IMR-90 (cell line): ENCODE measurements around the gene RNASEH2B.

Experiments
- BHLHE40 ChIP-seq: fragments of 150-350 bp; IDR thresholded peaks from 2 replicates; pipeline ENCODE4 v1.6.1; 2016; ENCODE audit warnings: mild to moderate bottlenecking, low read depth, low read length
- CEBPB ChIP-seq: IDR thresholded peaks from 2 replicates; pipeline ENCODE4 v1.6.1; 2012; ENCODE audit warnings: low read depth, low read length, improper control_type of control experiment
- MXI1 ChIP-seq: IDR thresholded peaks from 2 replicates; pipeline ENCODE4 v1.6.1; 2012; ENCODE audit warnings: low read depth, mild to moderate bottlenecking, low read length, moderate library complexity, borderline replicate concordance
- NFE2L2 ChIP-seq: fragments of 150-350 bp; IDR thresholded peaks from 2 replicates; pipeline ENCODE4 v1.6.1; 2016; ENCODE audit warnings: low read depth, mild to moderate bottlenecking, low read length
- POLR2A ChIP-seq: IDR thresholded peaks from 2 replicates; pipeline ENCODE4 v1.6.1; 2012; ENCODE audit warnings: mild to moderate bottlenecking, low read depth, low read length
- RAD21 ChIP-seq: IDR thresholded peaks from 2 replicates; pipeline ENCODE4 v1.6.1; 2012; ENCODE audit warnings: low read length, improper control_type of control experiment
- RFX5 ChIP-seq: IDR thresholded peaks from 2 replicates; pipeline ENCODE4 v1.8.0; 2012; ENCODE audit warnings: low read depth, mild to moderate bottlenecking, low read length, moderate library complexity
- SMC3 ChIP-seq: fragments of 150-350 bp; IDR thresholded peaks from 2 replicates; pipeline ENCODE4 v1.6.1; 2016; ENCODE audit warnings: low read depth, mild to moderate bottlenecking, antibody characterized with exemption, low read length, moderate library complexity
- TF ChIP-seq, protein P1 (sequence below): fragments of 150-350 bp; IDR thresholded peaks from 2 replicates; pipeline ENCODE4 v1.6.1; 2017; ENCODE audit warnings: mild to moderate bottlenecking, antibody characterized with exemption, low read length, low read depth
- TF ChIP-seq, protein P2 (sequence below): conservative IDR thresholded peaks from 2 replicates; pipeline ENCODE4 v1.5.1; 2012; ENCODE audit warnings: mild to moderate bottlenecking, low read depth, low read length, improper control_type of control experiment

DNA sequence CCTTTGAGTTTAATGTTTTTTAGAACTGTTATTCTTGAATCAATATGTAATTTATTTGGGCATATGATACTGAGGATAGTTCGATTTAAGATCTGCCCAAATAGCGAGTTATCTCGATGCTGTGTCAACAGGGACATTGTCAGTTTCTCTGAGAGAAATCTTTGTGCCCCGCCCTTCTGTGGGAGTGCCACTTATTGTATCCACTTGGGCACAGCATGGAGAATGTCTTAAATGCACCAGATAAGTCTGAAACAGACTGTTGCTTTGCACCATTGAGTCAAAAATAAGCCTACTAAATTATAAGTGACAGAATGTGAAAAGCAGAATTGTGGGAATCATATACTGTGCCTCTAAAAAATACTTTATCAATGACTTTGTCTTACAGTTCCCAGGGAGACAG, 45.6 kb downstream of the RNASEH2B start:
- TF ChIP-seq, protein P1, sequence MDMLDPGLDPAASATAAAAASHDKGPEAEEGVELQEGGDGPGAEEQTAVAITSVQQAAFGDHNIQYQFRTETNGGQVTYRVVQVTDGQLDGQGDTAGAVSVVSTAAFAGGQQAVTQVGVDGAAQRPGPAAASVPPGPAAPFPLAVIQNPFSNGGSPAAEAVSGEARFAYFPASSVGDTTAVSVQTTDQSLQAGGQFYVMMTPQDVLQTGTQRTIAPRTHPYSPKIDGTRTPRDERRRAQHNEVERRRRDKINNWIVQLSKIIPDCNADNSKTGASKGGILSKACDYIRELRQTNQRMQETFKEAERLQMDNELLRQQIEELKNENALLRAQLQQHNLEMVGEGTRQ: no peak
- TF ChIP-seq, protein P2, sequence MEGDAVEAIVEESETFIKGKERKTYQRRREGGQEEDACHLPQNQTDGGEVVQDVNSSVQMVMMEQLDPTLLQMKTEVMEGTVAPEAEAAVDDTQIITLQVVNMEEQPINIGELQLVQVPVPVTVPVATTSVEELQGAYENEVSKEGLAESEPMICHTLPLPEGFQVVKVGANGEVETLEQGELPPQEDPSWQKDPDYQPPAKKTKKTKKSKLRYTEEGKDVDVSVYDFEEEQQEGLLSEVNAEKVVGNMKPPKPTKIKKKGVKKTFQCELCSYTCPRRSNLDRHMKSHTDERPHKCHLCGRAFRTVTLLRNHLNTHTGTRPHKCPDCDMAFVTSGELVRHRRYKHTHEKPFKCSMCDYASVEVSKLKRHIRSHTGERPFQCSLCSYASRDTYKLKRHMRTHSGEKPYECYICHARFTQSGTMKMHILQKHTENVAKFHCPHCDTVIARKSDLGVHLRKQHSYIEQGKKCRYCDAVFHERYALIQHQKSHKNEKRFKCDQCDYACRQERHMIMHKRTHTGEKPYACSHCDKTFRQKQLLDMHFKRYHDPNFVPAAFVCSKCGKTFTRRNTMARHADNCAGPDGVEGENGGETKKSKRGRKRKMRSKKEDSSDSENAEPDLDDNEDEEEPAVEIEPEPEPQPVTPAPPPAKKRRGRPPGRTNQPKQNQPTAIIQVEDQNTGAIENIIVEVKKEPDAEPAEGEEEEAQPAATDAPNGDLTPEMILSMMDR: no peak
- TF ChIP-seq SMC3 (no peak), POLR2A (no peak), RAD21 (no peak), NFE2L2 (no peak), BHLHE40 (no peak), CEBPB (no peak), RFX5 (no peak), MXI1 (no peak)
